Lower lobe of right lung (tissue), 2 donors: ENCODE data around the gene PLEKHA6. TPM values are rescaled to one million over a fixed set of nuclear protein-coding genes. Genes with fewer than 3 reads are reported as not detected.

Experiments
- ATAC-seq, 2 donors: fragments of 200-7000 bp; cut with Tn5 transposase; one replicate each; pipeline ENCODE4 v1.9.1; 2020 to 2022; ENCODE audit warnings: mild to moderate bottlenecking in 2 of 2, moderate library complexity in 2 of 2
- DNase-seq: peaks from one replicate; pipeline ENCODE4 v3.0.0-alpha.2; 2020
- H3K27ac ChIP-seq: fragments of 200-600 bp; one replicate; pipeline ENCODE4 v1.8.0; 2022
- H3K27me3 ChIP-seq: fragments of 200-600 bp; one replicate; pipeline ENCODE4 v1.8.0; 2022; ENCODE audit warnings: low read depth
- H3K36me3 ChIP-seq: fragments of 200-600 bp; one replicate; pipeline ENCODE4 v1.8.0; 2022; ENCODE audit warnings: mild to moderate bottlenecking
- H3K4me1 ChIP-seq: fragments of 200-600 bp; one replicate; pipeline ENCODE4 v1.8.0; 2022
- H3K4me3 ChIP-seq: fragments of 200-600 bp; one replicate; pipeline ENCODE4 v1.8.0; 2022; ENCODE audit warnings: mild to moderate bottlenecking
- H3K9me3 ChIP-seq: fragments of 200-600 bp; one replicate; pipeline ENCODE4 v1.8.0; 2022
- CTCF ChIP-seq: fragments of 200-600 bp; IDR thresholded peaks from one replicate; pipeline ENCODE4 v1.8.0; 2022; ENCODE audit warnings: antibody characterized with exemption, mild to moderate bottlenecking
- intact Hi-C: fragments of 100-400 bp; cut with DNase I; formaldehyde crosslinking; loops from one replicate; pipeline ENCODE4 v1.11.0; 2022
- total RNA-seq: library from RNA; stranded (reverse); fragmentation: NEBNext Ultra II Directional; extraction: Animal tissue kit (Norgen Biotek cat#: 25700); gene quantifications from one replicate; pipeline ENCODE4 v1.2.1, GENCODE V29; 2021
- donor health status: DM: no; HTN: yes; CAD: no; lungs with severe emphysema.

PLEKHA6 gene
- total RNA-seq, 1 donor from 2014 or later, result 7.6 TPM

- no peaks in the 10 kb centered on the region for H3K9me3 ChIP-seq
- no peak for DNase-seq
- intact Hi-C loops, result no loop called here
- H3K4me3 ChIP-seq, result no peak overlapping the region
- no peak for TF ChIP-seq CTCF
- H3K4me1 ChIP-seq, result peaks cover 6% of the 10 kb centered on the region
- no peak for ATAC-seq
- no peaks in the 10 kb centered on the region for H3K27me3 ChIP-seq
- no peak overlapping the region for H3K27ac ChIP-seq
- H3K36me3 ChIP-seq, result no peaks in the 10 kb centered on the region
Measured at GRCh38 chr1:204250428-204251030, 109.2 kb downstream of the PLEKHA6 start.

- no peak overlapping the region for H3K27ac ChIP-seq
Measured at GRCh38 chr1:204249736-204250427, 109.8 kb downstream of the PLEKHA6 start.

GRCh38 chr1:204248954-204249353 lies 110.8 kb downstream of the PLEKHA6 start:
- H3K4me1 ChIP-seq, result peaks cover 4% of the 10 kb centered on the region
- DNase-seq, result no peak
- H3K27ac ChIP-seq, result no peak overlapping the region
- ATAC-seq, result no peak
- no peaks in the 10 kb centered on the region for H3K36me3 ChIP-seq
- H3K9me3 ChIP-seq, result no peaks in the 10 kb centered on the region
- H3K27me3 ChIP-seq, result no peaks in the 10 kb centered on the region
- no peak overlapping the region for H3K4me3 ChIP-seq
- intact Hi-C loops, result no loop called here
- no peak for TF ChIP-seq CTCF

More at GRCh38 chr1:204249736-204250427, 109.8 kb downstream of the PLEKHA6 start:
- H3K4me3 ChIP-seq, result no peak overlapping the region
- no peak for TF ChIP-seq CTCF
- H3K9me3 ChIP-seq, result no peaks in the 10 kb centered on the region
- no peaks in the 10 kb centered on the region for H3K27me3 ChIP-seq
- no peaks in the 10 kb centered on the region for H3K36me3 ChIP-seq
- intact Hi-C loops, result no loop called here
- ATAC-seq (no peak), DNase-seq (no peak)
- H3K4me1 ChIP-seq, result peaks cover 6% of the 10 kb centered on the region

GRCh38 chr1:204246876-204247275 lies 112.9 kb downstream of the PLEKHA6 start:
- H3K36me3 ChIP-seq, result no peaks in the 10 kb centered on the region
- H3K27ac ChIP-seq, result no peak overlapping the region
- H3K27me3 ChIP-seq, result no peaks in the 10 kb centered on the region
- DNase-seq, result no peak
- no peak for ATAC-seq
- no peak overlapping the region for H3K4me3 ChIP-seq
- intact Hi-C loops, result no loop called here
- no peak for TF ChIP-seq CTCF
- H3K4me1 ChIP-seq, result no peaks in the 10 kb centered on the region
- H3K9me3 ChIP-seq, result no peaks in the 10 kb centered on the region

GRCh38 chr1:204242920-204243319 lies 116.8 kb downstream of the PLEKHA6 start:
- ATAC-seq (peak in 1 of 2 donors; percentile 13), DNase-seq (no peak)
- no peak for TF ChIP-seq CTCF
- no peaks in the 10 kb centered on the region for H3K36me3 ChIP-seq
- no peaks in the 10 kb centered on the region for H3K9me3 ChIP-seq
- no peaks in the 10 kb centered on the region for H3K4me1 ChIP-seq
- H3K4me3 ChIP-seq, result no peak overlapping the region
- intact Hi-C loops, result no loop called here
- H3K27me3 ChIP-seq, result no peaks in the 10 kb centered on the region
- H3K27ac ChIP-seq, result no peak overlapping the region
